Astrocyte (in vitro differentiated cells and primary cell): ENCODE data around the gene NUP214. TPM values are rescaled to one million over a fixed set of nuclear protein-coding genes. Genes with fewer than 3 reads are reported as not detected.

ENCODE experiments used
- DNase-seq: peaks from one replicate; pipeline ENCODE4 v3.0.0-alpha.2; 2010; ENCODE audit warnings: low read depth
- FAIRE-seq: peaks from 2 replicates; lab custom pipeline; 2011; peaks lifted over from hg19 to GRCh38; lab: Jason Lieb, UNC
- H2AFZ ChIP-seq: 2 replicates; pipeline ENCODE4 v1.6.0; 2012; ENCODE audit warnings: low read depth, low read length, inconsistent platforms
- H3K27ac ChIP-seq: 2 replicates; pipeline ENCODE4 v1.5.1; 2011; ENCODE audit warnings: low read depth, low read length, inconsistent platforms
- H3K27me3 ChIP-seq: 2 replicates; pipeline ENCODE4 v1.6.0; 2011; ENCODE audit warnings: low read length, inconsistent platforms; ENCODE audit not compliant: insufficient read depth
- H3K36me3 ChIP-seq: 2 replicates; pipeline ENCODE4 v1.5.1; 2011; ENCODE audit warnings: low read length, inconsistent platforms; ENCODE audit not compliant: insufficient read depth
- H3K4me1 ChIP-seq: 2 replicates; pipeline ENCODE4 v1.5.1; 2011; ENCODE audit warnings: low read length, inconsistent platforms; ENCODE audit not compliant: insufficient read depth
- H3K4me2 ChIP-seq: 2 replicates; pipeline ENCODE4 v1.6.0; 2012; ENCODE audit warnings: low read length, inconsistent platforms
- H3K4me3 ChIP-seq: 2 replicates; pipeline ENCODE4 v1.5.1; 2011; ENCODE audit warnings: low read depth, mild to moderate bottlenecking, low read length, inconsistent platforms; ENCODE audit not compliant: insufficient read depth
- H3K79me2 ChIP-seq: 2 replicates; pipeline ENCODE4 v1.6.0; 2012; ENCODE audit warnings: mild to moderate bottlenecking, low read length, inconsistent platforms; ENCODE audit not compliant: insufficient read depth
- H3K9ac ChIP-seq: 2 replicates; pipeline ENCODE4 v1.6.0; 2012; ENCODE audit warnings: mild to moderate bottlenecking, low read length, inconsistent platforms
- H3K9me3 ChIP-seq: 2 replicates; pipeline ENCODE4 v1.5.1; 2012; ENCODE audit warnings: low read depth, mild to moderate bottlenecking, low read length, inconsistent platforms; ENCODE audit not compliant: insufficient read depth
- H4K20me1 ChIP-seq: 2 replicates; pipeline ENCODE4 v1.6.0; 2012; ENCODE audit warnings: low read length, inconsistent platforms; ENCODE audit not compliant: insufficient read depth
- H3K27ac Mint-ChIP-seq: one replicate; pipeline ENCODE4 v1.8.0; 2021; ENCODE audit warnings: mild to moderate bottlenecking, mixed read lengths; ENCODE audit not compliant: unreplicated experiment
- H3K27me3 Mint-ChIP-seq: one replicate; pipeline ENCODE4 v1.8.0; 2021; ENCODE audit warnings: low read depth, mixed read lengths; ENCODE audit not compliant: unreplicated experiment
- H3K36me3 Mint-ChIP-seq: one replicate; pipeline ENCODE4 v1.8.0; 2021; ENCODE audit warnings: low read depth, mixed read lengths; ENCODE audit not compliant: unreplicated experiment
- H3K4me1 Mint-ChIP-seq: one replicate; pipeline ENCODE4 v1.8.0; 2021; ENCODE audit warnings: low read depth, mixed read lengths; ENCODE audit not compliant: unreplicated experiment
- H3K4me3 Mint-ChIP-seq: one replicate; pipeline ENCODE4 v1.8.0; 2021; ENCODE audit warnings: mild to moderate bottlenecking, moderate library complexity, mixed read lengths; ENCODE audit not compliant: unreplicated experiment
- H3K9me3 Mint-ChIP-seq: one replicate; pipeline ENCODE4 v1.8.0; 2021; ENCODE audit warnings: mild to moderate bottlenecking, mixed read lengths; ENCODE audit not compliant: unreplicated experiment
- EZH2 ChIP-seq: IDR thresholded peaks from 2 replicates; pipeline ENCODE4 v1.6.1; 2012; ENCODE audit warnings: mild to moderate bottlenecking, low read length, inconsistent platforms; ENCODE audit not compliant: insufficient read depth
- total RNA-seq: library from RNA; stranded (reverse); gene quantifications from 2 replicates; pipeline ENCODE4 v1.2.1, GENCODE V29; 2021
- TF ChIP-seq, protein P1 (sequence below): IDR thresholded peaks from 2 replicates; pipeline ENCODE4 v1.5.1; 2011; ENCODE audit warnings: low read depth, mild to moderate bottlenecking, inconsistent platforms, low read length, moderate library complexity; ENCODE audit not compliant: insufficient read depth

NUP214 gene
- total RNA-seq, 1 donor from 2014 or later, result 30.5 TPM

GRCh38 chr9:131140112-131140511, 14.7 kb downstream of the NUP214 start:
- H2AFZ ChIP-seq, result no peak overlapping the region
- no peak for FAIRE-seq
- H3K9ac ChIP-seq, result no peak overlapping the region
- peaks cover 73% of the 10 kb centered on the region for H3K36me3 ChIP-seq
- H3K4me1 ChIP-seq, result no peaks in the 10 kb centered on the region
- no peaks in the 10 kb centered on the region for H3K79me2 ChIP-seq
- H3K4me3 ChIP-seq, result no peak overlapping the region
- H3K9me3 ChIP-seq, result no peaks in the 10 kb centered on the region
- TF ChIP-seq EZH2, result no peak
- TF ChIP-seq, protein P1, sequence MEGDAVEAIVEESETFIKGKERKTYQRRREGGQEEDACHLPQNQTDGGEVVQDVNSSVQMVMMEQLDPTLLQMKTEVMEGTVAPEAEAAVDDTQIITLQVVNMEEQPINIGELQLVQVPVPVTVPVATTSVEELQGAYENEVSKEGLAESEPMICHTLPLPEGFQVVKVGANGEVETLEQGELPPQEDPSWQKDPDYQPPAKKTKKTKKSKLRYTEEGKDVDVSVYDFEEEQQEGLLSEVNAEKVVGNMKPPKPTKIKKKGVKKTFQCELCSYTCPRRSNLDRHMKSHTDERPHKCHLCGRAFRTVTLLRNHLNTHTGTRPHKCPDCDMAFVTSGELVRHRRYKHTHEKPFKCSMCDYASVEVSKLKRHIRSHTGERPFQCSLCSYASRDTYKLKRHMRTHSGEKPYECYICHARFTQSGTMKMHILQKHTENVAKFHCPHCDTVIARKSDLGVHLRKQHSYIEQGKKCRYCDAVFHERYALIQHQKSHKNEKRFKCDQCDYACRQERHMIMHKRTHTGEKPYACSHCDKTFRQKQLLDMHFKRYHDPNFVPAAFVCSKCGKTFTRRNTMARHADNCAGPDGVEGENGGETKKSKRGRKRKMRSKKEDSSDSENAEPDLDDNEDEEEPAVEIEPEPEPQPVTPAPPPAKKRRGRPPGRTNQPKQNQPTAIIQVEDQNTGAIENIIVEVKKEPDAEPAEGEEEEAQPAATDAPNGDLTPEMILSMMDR, result no peak
- Mint-ChIP-seq H3K4me1 (no peaks in the 10 kb centered on the region), H3K27me3 (no peaks in the 10 kb centered on the region), H3K4me3 (no peak overlapping the region), H3K36me3 (peaks cover 11% of the 10 kb centered on the region), H3K9me3 (no peaks in the 10 kb centered on the region), H3K27ac (no peak overlapping the region)
- no peaks in the 10 kb centered on the region for H3K27me3 ChIP-seq
- DNase-seq, result no peak
- H3K27ac ChIP-seq, result no peak overlapping the region
- peaks cover 6% of the 10 kb centered on the region for H4K20me1 ChIP-seq
- H3K4me2 ChIP-seq, result no peak overlapping the region

DNA sequence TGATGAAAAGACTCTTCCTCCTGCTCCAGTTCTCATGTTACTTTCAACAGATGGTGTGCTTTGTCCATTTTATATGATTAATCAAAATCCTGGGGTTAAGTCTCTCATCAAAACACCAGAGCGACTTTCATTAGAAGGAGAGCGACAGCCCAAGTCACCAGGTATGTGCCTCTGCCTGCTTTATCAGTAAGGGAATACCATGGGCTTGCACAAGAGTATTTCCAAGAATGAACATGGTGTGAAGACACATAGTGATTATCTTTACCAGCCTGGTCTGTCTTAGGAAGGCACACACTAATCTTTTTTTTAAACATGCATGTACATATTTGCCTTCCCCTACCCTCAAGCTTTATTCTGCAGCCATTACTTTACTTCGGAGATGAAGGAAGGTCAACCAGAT, 15.2 kb downstream of the NUP214 start:
- Histone ChIP-seq H3K4me2 (no peak overlapping the region), H3K79me2 (no peaks in the 10 kb centered on the region), H3K9ac (no peak overlapping the region), H3K9me3 (no peaks in the 10 kb centered on the region), H4K20me1 (peaks cover 6% of the 10 kb centered on the region), H3K27ac (no peak overlapping the region), H3K4me1 (no peaks in the 10 kb centered on the region), H3K27me3 (no peaks in the 10 kb centered on the region), H3K36me3 (peaks cover 73% of the 10 kb centered on the region), H2AFZ (no peak overlapping the region), H3K4me3 (no peak overlapping the region)
- Mint-ChIP-seq H3K9me3 (no peaks in the 10 kb centered on the region), H3K4me1 (no peaks in the 10 kb centered on the region), H3K27me3 (no peaks in the 10 kb centered on the region), H3K4me3 (no peak overlapping the region), H3K27ac (no peak overlapping the region), H3K36me3 (peaks cover 12% of the 10 kb centered on the region)
- DNase-seq (no peak), FAIRE-seq (no peak)
- TF ChIP-seq EZH2, result no peak
- TF ChIP-seq, protein P1, result no peak

- Mint-ChIP-seq H3K9me3 (no peaks in the 10 kb centered on the region), H3K27ac (no peak overlapping the region), H3K4me1 (no peaks in the 10 kb centered on the region), H3K27me3 (no peaks in the 10 kb centered on the region), H3K36me3 (peaks cover 17% of the 10 kb centered on the region), H3K4me3 (no peak overlapping the region)
- H3K27me3 ChIP-seq, result no peaks in the 10 kb centered on the region
- H3K27ac ChIP-seq, result no peak overlapping the region
- H3K9me3 ChIP-seq, result no peaks in the 10 kb centered on the region
- H3K79me2 ChIP-seq, result no peaks in the 10 kb centered on the region
- H3K4me1 ChIP-seq, result no peaks in the 10 kb centered on the region
- H3K36me3 ChIP-seq, result peaks cover 71% of the 10 kb centered on the region
- FAIRE-seq, result no peak
- no peak overlapping the region for H3K9ac ChIP-seq
- no peak overlapping the region for H3K4me3 ChIP-seq
- no peak overlapping the region for H3K4me2 ChIP-seq
- peaks cover 6% of the 10 kb centered on the region for H4K20me1 ChIP-seq
- no peak overlapping the region for H2AFZ ChIP-seq
- TF ChIP-seq, protein P1, result no peak
- no peak for TF ChIP-seq EZH2
- DNase-seq, result no peak
These were observed 16.8 kb downstream of the NUP214 start for GRCh38 chr9:131142160-131142559.
